Right renal pelvis (tissue), 4 donors: ENCODE results near the gene HES4. TPM values are rescaled to one million over a fixed set of nuclear protein-coding genes. Genes with fewer than 3 reads are reported as not detected.
"Not testable (repeated sequence)": the region's sequence is repeated elsewhere in the genome, so short reads cannot be mapped to it uniquely, and the experiment has no call there.

Experiments used
- DNase-seq, 4 donors: peaks; one replicate each; pipeline ENCODE4 v3.0.0-alpha.2; 2013; ENCODE audit warnings: low read depth in 4 of 4, low spot score in 3 of 4, missing footprints in 1 of 4
- polyA plus RNA-seq, 4 donors: library from polyadenylated mRNA; unstranded; fragments of 120-200 nt; gene quantifications; one replicate each; pipeline ENCODE4 v1.2.1, GENCODE V29; 2013; ENCODE audit not compliant: insufficient read length in 4 of 4

Gene HES4
- polyA plus RNA-seq, 4 donors = 16.7 to 56.7 (median 20.2) TPM

DNA sequence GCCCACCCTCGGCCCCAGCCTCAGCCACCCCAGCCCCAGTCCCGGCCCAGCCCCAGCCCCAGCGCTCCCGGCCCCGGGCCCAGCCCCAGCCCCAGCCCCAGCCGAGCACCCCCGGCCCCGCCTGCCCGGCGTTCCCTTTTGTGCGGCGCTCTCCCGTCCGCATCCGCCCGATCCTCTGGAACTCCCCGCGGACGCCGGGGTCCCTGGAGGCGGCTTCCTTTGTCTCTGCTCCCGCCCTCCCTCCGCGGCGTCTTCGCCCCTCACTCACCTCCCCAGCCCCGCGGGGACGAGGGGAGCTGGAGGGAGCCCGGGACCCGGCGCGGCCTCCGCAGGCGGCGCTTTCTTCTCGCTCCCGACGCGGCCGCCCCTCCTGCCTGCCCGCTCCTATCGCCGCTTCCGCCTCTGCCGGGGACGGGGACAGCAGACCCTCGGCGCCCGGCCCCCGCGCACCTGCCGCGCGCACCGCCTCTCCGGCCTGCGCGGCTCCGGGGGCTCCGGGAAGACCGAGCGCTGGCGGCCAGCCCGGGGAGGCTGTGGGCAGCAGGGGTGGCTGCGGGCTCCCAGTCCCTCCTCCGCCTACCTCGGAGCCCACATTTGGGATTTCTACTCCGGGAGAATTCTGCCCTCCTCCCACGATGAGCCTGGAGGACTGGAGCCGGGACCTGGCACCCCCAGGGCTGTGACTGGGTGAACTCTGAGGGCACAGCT is 34.0 kb upstream of the HES4 start:
- DNase-seq = no peak

DNA sequence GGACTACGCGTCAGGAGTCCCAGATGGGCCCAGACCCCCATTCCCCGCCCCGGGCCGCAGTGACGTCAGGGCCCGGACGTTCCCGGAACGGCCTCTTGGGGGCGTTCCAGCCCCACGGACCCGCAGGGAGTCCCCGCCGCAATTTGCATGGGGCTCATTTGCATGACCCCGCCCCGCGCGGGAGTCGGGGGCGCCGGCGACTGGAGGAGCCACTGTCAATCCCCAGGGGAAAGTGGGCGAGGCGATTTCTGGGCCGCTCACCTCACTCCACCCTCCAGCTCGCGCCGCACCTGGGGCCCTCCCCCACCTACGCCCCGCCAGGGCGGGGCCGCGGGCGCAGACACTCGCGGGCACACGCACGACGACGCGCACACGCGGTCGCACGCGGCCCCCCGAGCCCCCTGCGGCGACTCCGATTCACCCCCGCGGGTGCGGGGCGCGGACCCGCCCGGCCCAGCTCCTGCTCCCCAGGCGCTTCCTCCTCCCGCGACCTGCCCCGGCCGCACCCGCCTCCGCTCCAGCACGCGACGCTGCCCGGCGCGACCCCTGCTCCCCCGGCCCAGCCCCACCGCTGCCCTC is 33.2 kb upstream of the HES4 start:
- DNase-seq = peak; percentile 77 to 83 (median 80)

DNA sequence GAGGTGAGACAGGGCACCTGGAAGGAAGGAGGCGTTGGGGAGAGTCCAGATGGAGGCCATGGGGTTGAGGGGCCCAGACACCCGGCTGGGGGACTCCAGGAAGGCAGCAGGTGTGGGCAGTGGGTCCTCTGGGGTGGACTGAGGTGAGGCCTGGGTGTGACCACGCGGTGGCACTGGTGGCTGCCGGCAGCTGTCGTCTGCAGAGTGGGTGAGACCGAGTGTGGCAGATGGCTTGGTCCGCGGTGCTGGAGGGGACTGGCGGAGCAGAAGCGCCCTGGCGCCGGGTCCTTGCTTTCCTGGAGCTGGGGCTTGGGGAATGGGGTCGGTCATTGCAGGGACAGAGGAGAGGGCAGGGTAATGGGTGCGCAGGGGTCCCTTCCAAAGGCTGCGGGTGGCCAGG is 32.5 kb upstream of the HES4 start:
- no peak for DNase-seq

DNA sequence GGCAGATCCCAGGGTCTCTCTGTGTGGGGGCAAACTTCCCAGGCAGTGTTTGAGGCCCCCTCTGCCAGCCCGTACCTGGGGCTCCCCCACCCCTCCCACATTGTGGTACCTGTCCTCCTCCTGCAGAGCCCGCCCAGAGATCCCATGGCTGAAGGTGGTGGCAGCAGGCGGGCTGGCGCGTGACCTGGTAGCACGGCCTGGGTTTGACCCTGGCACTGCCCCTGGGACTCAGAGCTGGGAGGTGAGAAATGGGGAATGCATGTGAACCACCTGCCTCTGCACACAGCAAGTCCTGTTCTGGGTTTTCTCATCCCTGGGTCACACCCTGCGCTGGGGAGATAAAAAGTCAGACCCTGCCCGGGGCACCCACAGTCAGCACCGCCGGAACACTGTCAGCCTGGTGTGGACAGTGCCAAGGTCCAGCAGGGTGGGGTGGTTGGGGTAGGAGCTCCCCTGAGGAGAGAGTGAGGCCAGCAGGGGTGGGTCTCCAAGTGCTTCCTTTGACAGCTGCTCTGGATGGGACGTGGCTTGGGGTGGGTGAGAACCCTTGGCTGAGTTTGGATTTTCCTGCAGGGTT is 31.9 kb upstream of the HES4 start:
- DNase-seq = no peak

DNA sequence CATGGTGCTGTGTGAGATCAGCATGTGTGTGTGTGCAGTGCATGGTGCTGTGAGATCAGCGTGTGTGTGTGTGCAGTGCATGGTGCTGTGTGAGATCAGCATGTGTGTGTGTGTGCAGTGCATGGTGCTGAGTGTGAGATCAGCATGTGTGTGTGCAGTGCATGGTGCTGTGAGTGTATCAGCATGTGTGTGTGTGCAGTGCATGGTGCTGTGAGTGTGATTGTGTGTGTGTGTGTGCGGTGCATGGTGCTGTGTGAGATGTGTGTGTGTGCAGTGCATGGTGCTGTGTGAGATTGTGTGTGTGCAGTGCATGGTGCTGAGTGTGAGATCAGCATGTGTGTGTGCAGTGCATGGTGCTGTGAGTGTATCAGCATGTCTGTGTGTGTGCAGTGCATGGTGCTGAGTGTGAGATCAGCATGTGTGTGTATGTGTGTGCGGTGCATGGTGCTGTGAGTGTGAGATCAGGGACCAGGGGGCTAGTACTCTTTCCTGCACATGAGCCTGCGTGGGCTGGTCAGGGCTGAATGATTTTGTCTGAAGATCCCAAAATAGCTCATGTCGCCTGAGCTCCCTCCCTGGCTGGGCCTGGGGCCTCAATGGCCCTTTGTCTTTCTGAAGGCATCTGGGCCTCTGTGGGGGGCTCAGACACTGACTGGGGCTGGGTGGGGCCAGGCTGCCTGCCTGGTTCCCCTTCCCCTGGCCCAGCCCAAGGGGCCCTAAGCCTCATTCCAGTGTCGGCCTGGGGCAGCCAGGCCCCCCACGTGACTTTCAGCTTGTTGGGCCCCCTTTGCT is 31.2 kb upstream of the HES4 start:
- DNase-seq = not testable (repeated sequence)

DNA sequence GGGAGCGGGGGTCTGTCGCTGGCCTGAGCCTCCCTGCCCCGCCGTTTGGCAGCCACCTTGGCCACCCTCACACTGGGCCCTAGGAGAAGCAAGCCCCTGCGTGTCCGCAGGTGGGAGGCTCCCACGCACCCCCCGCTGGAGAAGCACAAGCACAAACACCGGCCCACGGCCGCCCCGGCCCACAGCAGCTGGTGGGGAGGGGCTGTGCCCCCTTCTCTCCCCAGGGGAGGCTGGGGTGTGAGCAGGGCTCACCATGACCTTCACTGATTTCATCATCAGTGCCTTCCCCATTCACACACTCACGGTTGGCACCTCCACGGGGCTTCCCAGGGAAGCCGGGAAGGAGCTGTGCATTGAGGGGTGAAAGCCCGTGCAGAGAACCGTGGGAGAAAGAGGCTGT is 27.9 kb upstream of the HES4 start:
- no peak for DNase-seq

DNA sequence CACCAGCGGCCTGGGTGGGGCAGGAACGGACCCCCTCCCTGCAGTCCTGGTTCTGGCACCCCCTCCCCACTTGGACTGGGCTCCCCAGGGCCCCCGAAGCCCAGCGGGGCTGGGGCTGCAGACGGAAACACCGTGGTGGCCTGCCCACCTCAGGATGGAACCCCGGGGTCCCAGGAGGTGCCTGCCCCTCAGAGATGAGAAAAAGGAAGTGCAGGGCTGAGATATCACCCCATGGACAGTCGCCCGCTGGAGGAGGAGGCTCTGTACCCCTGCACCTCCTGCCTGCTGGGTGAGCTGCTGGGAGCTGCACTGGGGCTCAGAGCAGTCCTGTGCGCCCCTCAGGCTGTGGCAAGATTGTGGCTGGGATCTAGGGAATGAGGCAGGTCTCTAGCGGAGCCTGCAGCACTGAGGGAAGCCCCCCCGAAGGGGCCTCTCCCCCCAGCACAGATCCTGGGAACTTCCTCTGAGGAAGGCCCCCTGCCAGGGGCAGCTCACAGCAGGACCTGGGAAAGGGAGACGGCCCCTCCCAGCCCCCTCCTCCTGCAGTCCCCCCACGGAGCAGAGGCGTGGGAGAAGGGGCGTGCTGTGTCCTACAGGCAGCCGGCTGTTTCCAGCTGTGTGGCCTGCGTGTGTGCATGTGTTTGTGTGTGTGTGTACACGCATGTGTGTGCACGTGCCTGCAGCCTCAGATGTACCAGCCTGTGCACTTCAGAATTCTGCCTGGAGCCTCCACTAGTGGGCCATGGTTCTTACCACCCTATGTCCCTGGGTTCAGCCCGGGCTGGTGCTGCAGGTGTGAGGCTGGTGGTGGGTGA is 26.9 kb upstream of the HES4 start:
- no peak for DNase-seq

DNA sequence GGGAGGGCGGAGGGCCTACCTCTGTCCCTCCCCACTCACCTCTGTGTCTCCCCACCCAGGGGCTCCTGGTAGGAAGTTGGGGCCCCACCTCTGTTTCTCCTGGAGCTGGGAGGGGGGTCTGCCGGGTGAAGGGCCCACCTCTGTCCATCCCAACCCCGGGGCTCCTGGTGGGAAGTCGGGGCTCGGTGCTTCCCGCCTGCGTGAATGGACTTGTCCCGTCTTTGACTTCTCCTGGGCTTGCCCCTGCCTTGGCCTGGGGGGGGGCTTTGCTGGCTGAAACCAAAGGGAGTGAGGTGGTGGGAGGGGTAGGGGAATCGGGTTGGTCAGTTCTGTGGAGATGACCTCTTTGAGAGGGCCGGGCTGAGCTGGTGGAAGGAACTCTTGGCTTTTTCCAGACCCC is 25.8 kb upstream of the HES4 start:
- DNase-seq = no peak

DNA sequence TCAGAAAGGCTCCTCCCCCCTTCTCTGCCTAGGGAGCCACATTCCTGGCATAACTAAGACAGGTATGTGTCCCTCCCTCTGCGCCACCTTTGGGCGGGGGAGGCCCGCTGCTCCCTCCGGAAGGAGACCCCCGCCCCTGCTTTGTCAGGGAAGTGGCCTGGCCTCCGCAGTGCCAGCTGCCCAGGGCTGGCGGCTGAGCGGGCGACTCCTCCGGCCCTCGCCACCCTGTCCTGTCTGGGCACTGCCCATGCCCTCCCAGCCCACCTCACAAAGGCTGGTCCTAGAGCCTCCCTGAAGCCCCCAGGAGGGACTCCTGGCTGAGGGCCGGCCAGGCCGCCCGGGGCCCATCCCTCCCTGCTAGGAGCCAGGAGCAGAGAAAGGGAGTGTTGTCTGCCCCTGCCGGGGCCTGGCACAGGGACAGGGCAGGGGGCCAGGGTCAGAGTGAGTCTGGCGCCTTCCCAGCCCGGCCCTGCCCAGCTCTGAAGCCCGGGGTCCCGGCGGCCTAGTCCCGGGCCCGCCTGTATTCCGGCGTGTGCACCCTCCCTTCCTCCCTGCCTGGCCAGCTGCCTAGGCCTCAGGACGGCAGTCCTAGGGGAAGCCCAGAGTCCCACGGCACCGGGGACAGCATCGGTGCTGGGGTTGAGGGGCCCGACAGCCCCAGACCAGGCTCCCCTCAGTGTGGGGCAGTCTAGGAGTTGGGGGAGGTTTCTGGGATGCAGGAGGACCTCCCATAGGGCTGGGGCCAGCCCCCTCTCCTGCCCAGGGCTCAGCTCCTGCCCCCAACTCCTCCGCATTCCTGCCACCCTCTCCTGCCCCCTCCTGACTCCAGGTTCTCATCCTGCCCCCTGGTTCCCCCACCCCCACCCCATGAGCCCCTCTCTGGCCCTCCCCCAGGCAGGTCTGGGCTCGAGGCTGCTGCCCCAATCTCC is 25.1 kb upstream of the HES4 start:
- DNase-seq = no peak

DNA sequence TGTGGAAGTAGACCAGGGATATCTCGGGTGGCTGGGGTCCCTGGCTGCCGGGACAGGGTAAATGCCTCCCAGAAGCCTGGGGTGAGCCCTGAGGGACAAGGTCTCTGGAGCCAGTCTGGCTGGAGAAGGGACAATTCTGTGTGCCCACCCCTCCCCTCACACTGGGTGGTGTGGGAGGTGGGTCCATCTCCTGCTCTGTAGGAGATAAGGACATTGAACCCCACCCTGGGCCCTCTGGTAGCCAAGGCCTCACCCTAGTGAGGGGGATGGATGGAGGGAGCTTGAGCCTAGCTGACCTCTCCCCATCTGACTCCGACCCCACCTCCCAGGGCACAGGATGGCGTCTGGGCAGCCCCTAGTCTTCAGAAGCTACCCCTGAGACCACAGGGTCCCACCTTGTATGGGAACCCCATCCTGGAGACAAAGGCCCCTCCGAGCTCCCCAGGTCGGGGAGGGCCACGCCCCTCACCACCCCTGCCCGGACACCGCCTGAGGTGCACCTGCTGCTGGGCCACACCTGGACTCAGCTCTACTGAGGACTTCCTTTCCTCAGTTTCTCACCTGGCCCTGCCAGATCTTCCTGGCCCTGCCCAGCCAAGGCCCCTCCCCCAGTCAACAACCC is 24.4 kb upstream of the HES4 start:
- no peak for DNase-seq

DNA sequence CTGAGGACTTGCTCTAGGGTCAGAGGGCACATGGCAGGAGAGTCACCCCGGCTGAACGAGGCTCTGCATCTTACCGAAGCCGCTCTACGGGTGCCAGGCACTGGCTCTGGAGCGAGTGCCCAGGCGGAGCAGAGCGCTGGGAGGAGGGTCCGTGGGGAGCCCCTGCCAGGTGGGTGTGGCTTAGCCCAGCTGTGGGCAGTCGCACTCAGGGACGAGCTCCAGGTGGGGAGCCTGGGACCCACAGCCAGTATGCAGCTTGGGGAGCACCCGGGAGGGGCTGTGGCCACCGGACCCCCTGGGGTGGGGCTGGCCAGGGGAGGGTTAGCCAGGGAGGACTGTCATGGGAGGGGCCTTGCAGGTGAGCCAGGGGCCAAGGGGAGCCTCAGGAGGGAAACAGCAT is 23.8 kb upstream of the HES4 start:
- no peak for DNase-seq

DNA sequence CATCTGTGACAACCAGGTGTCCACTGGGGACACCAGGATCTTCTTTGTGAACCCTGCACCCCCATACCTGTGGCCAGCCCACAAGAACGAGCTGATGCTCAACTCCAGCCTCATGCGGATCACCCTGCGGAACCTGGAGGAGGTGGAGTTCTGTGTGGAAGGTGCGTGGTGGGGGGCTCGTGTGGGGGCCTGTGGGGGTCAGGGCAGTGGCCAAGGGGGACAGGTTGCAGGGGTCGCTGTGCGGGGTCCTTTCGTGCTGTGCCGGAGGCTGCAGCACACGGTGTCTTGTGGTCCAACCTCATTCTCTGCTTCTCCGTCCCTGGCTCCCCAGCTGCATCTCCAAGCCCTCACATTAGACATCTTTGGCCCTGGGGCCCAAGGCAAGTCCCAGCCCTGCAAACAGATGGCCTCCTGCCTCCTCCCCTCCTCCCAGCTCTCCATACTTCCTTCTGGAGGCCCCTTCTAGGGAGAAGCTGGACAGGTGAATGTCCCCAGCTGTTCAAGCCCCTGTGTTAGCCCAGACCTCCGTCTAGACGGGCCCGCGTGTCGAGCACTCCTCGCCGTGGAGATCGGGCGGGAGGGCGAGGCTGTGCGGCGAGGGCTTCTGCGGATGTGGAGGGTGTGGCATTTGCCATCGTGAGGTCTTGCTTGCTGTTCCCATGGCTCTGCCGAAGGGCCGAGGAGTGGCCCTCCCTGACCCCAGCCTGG is 22.6 kb upstream of the HES4 start:
- DNase-seq = no peak

DNA sequence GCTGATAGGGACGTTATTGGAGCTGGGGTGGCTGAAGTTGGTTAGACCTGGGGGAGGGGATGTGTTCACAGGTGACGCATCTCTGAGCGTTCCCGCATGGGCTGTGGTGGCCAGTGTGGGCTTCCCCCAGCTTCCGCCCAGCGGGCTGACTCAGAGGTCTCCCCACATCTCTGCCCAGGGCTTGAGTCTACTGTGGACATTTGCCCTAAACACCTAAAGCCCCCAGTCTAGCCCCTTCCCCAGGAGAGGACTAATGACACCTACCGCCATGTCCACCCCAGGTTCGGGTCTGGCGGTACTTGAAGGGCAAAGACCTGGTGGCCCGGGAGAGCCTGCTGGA is 22.0 kb upstream of the HES4 start:
- no peak for DNase-seq

DNA sequence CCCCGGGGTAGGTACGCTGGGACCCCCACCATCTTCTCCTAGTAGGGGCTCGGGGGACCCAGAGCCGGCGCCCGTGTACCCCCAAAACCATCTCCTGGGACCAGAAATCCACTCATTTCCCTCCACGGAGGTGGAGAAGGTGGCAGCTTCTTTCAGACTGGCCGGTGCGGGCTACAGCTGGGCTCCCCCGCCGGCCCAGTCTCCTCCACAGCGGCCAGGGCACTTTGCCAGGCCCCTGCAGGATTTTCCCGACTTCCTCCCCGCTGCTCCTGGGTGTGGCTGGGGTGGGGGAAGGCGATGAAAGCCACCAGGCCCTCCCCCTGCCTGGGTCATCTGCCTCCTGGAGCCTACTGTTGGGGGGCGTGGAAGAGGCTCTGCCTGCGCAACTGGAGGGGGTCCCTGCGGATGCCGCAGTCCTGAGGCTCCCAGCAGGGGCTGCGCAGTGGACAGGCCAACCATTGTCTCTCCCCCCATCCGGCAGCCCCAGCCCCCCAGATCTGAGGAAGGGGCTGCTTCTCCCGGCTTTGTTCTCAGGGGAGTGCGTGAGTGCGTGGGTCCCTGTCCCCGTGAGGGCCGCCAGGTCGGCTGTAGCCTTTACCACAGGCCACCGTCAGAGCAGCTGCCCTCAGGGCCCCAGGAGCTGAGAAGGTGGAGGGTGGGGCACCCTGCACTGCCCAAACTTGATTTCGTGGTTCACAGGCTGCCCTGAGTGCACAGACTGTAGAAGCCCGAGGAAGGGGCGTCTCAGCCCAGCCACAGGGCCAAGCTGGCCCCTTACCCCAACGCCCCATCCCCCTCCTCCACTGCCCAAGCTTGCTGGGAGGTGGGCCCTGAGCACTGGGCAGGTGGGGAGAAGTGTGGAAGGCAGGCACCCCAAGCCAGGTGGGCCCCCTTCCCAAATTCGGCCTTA is 21.4 kb upstream of the HES4 start:
- no peak for DNase-seq

DNA sequence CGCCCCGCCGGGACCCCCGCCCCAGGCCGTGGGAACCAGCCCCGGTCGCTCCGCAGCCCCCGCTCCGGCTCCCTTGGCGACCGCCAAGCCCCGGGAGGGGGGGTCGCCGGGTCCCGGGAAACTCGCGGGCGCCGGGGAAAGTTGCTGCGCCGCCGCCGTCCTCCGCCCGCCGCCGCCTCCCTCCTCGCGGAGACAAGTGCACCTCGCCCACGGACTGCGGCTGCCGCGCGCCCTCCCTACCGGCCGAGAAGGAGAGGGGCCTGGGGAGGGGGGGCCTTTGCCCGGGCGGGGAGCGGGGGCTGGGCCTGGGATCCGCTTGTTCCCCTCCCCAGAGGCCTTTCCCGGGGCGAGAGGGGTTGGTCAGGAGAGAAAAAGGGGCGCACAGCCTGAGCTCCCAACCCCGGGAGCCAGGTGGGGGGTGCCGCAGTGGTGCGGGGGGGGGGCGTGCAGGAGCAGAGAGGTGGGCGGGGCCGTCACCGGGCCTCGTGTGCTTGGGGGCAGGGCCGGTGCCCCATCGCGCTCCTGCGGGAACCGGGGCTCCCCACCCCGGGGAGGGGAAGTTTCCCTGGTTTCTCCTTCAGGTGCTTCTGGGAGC is 20.6 kb upstream of the HES4 start:
- DNase-seq = no peak

DNA sequence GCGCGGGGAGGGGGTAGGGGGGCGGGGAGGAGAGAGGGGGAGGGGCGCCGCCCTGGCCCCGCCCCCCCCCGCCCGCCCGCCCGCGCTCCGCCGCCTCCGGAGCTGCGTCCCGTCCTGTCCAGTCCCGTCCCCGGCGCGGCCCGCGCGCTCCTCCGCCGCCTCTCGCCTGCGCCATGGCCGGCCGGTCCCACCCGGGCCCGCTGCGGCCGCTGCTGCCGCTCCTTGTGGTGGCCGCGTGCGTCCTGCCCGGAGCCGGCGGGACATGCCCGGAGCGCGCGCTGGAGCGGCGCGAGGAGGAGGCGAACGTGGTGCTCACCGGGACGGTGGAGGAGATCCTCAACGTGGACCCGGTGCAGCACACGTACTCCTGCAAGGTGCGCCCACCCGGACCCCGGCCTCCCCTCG is 20.1 kb upstream of the HES4 start, which contains the start of gene AGRN:
AGRN (plus strand) TSS at position 121 of the 405 bp plus-strand sequence; CDS start at position 174, 53 bp downstream.
- no peak for DNase-seq
